Measurements from ENCODE around the gene PKNOX2.

PKNOX2 gene

GRCh38 chr11:125454047-125454446, 289.5 kb downstream of the PKNOX2 start:
- DNase-seq = no peak

DNA sequence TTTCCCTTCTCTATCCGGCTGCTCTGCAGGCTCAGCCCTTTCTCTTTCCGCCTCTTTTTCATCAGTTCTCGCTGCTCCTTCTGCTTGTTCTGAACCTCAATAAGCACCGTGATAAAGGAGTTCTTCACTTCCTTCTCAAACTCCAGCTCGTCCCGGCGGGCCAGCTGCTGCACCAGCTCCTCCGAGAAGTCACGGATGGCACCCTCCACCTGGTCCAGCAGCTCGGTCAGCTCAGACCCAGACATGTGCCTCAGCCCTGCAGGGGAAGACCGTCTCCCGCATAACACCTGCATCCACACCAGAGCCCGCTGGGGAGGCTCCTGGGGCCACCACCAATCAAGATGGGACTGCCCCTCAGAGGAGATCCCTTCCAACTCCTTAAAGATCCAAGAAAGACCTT, 291.3 kb downstream of the PKNOX2 start:
- no peak for DNase-seq

- no peak for DNase-seq
These were observed 293.3 kb downstream of the PKNOX2 start for GRCh38 chr11:125457814-125458343.

DNA sequence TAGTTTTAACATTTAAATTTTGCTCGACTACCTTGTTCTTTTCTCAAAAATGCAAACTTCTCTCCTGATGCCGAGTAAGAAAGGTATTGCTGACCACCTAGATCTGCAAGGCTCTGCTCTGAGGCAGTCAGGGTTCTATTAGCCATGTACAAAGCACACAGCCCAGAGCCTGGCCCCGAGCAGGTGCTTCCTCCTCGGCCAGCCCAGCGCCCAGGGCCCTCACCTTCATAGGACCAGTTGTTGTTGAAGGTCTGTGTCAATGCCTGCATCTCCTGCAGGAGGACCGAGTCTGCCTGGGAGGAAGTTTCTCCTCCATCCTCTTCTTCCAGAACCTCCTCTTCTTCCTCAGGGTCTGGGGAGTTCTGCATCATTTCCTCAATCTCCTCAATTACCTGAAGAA, 295.7 kb downstream of the PKNOX2 start:
- DNase-seq = no peak

- no peak for DNase-seq
These were observed 299.2 kb downstream of the PKNOX2 start for GRCh38 chr11:125463590-125464269.

DNA sequence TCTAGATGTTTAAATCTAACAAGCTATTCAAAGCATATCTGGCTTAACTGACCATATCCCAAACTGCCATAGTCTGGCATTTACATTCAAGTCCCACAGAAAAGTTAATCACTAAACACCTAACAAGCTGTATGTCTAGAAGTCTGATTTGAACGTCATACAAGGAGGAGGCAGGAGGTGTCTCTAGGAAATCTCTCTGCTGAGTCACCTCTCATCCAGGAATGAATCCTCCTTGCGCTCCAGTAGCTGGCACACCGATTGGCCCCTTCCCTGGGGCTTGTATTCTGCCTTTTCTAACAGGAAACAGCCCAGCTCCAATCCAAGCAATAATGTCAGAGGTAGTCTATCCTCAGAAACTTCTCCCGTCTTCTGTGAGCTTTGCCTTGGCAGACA, 299.7 kb downstream of the PKNOX2 start:
- DNase-seq = no peak

DNA sequence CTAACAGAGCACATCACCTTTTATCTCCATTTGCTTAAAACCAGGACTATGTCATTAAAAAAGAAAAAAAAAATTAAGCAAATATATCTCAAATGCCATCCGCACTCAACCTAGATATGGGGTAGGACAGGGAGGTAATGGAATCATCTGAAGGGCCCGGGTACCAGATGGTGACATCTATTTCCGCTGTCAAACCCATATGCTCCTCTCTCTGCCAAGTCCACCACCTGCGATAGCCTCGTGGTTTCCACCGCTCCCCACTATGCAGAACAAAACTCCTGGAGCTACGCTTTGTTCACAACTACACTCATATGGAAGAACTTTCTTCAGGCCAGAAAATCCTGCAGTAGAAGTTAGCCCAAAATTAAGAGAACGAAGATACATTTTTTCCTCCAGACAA, 300.1 kb downstream of the PKNOX2 start:
- DNase-seq = no peak

GRCh38 chr11:125465255-125465654, 300.7 kb downstream of the PKNOX2 start:
- no peak for DNase-seq

- DNase-seq = no peak
These were observed 301.1 kb downstream of the PKNOX2 start for GRCh38 chr11:125465701-125466100.

GRCh38 chr11:125468025-125468424, 303.5 kb downstream of the PKNOX2 start:
- DNase-seq = no peak

- DNase-seq = no peak
These were observed 304.3 kb downstream of the PKNOX2 start for GRCh38 chr11:125468852-125469251.

- no peak for DNase-seq
These were observed 305.8 kb downstream of the PKNOX2 start for GRCh38 chr11:125470355-125470754.

GRCh38 chr11:125476721-125477120, 312.2 kb downstream of the PKNOX2 start:
- no peak for DNase-seq

DNA sequence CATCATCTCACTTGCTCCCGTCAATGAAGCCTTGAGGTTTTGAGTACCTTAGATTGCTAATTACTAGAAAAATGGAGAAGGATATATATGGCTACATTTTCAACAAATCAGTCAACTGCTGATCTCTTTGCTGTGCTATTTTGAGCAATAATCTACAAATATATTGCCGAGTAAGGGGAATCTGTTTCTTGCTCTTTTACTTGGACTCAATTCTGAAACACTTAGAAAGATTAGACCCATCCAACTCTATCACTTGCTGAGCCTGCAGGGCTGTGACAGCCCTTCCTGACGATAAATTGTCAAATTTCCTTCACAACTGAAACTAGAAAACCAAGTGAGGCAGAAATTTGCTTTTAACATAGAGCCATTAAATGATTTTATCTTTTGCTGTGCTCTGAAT, 314.6 kb downstream of the PKNOX2 start:
- no peak for DNase-seq

DNA sequence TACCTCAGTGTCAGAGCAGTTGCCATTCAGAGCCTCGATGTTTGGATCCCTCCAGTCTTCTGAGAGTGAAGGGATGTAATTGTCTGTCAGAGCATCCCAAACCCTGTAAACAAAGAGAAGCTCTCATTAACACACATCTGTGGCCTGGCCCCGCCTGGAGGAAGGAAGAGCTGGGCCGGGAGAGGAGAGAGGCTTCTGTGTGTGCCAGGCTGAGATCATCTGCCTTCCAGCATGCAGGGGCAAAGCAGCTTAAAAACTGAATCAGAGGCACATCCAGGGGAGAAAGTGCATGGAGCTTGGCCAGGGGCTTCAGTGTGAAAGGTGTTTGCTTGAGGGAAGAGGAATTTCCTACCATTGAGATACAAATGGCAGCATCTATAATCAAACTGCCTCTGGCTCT, 317.0 kb downstream of the PKNOX2 start:
- no peak for DNase-seq
